HG02970 (cell line): ENCODE data around the gene RRBP1.

Experiments
- ATAC-seq: cut with Tn5 transposase; IDR thresholded peaks from one replicate; pipeline ENCODE4 v1.9.1; 2021; ENCODE audit warnings: mild to moderate bottlenecking, moderate library complexity, moderate number of reproducible peaks; ENCODE audit not compliant: unreplicated experiment, low FRiP score

The RRBP1 gene

GRCh38 chr20:17682103-17682888 lies at the start of gene RRBP1:
Gene RRBP1 (minus strand): TSS chr20:17682242. CDS start chr20:17660507, 21,735 bp downstream.
- ATAC-seq: peak; percentile 88

- ATAC-seq: no peak
These were observed 49.2 kb upstream of the RRBP1 start for GRCh38 chr20:17731233-17731632.

- no peak for ATAC-seq
These were observed 48.0 kb upstream of the RRBP1 start for GRCh38 chr20:17730071-17730470.

- no peak for ATAC-seq
These were observed 46.0 kb upstream of the RRBP1 start for GRCh38 chr20:17728074-17728473.

GRCh38 chr20:17727351-17727750 lies 45.3 kb upstream of the RRBP1 start:
- ATAC-seq: no peak

GRCh38 chr20:17726902-17727301 lies 44.9 kb upstream of the RRBP1 start:
- no peak for ATAC-seq

- no peak for ATAC-seq
These were observed 43.2 kb upstream of the RRBP1 start for GRCh38 chr20:17725094-17725835.

GRCh38 chr20:17723301-17723691 lies 41.3 kb upstream of the RRBP1 start:
- ATAC-seq: no peak

GRCh38 chr20:17722493-17723300 lies 40.7 kb upstream of the RRBP1 start:
- no peak for ATAC-seq

- ATAC-seq: no peak
These were observed 39.9 kb upstream of the RRBP1 start for GRCh38 chr20:17721802-17722486.

- no peak for ATAC-seq
These were observed 38.7 kb upstream of the RRBP1 start for GRCh38 chr20:17720755-17721154.

- ATAC-seq: no peak
These were observed 34.3 kb upstream of the RRBP1 start for GRCh38 chr20:17716331-17716730.

- ATAC-seq: no peak
These were observed 33.0 kb upstream of the RRBP1 start for GRCh38 chr20:17715075-17715474.

- ATAC-seq: no peak
These were observed 32.6 kb upstream of the RRBP1 start for GRCh38 chr20:17714597-17714996.

GRCh38 chr20:17712708-17713107 lies 30.7 kb upstream of the RRBP1 start:
- ATAC-seq: no peak

GRCh38 chr20:17712201-17712600 lies 30.2 kb upstream of the RRBP1 start:
- no peak for ATAC-seq

- ATAC-seq: no peak
These were observed 29.2 kb upstream of the RRBP1 start for GRCh38 chr20:17711267-17711627.

- ATAC-seq: no peak
These were observed 28.6 kb upstream of the RRBP1 start for GRCh38 chr20:17710379-17711266.
